GM18498 (cell line): ENCODE measurements around the gene METTL23.

Experiments used
- ATAC-seq: cut with Tn5 transposase; IDR thresholded peaks from one replicate; pipeline ENCODE4 v1.9.1; 2021; ENCODE audit warnings: mild to moderate bottlenecking, moderate library complexity; ENCODE audit not compliant: unreplicated experiment

METTL23 gene

GRCh38 chr17:76755285-76755684, 28.6 kb downstream of the METTL23 start:
- ATAC-seq: no peak

GRCh38 chr17:76757256-76757655, 30.6 kb downstream of the METTL23 start:
- no peak for ATAC-seq

DNA sequence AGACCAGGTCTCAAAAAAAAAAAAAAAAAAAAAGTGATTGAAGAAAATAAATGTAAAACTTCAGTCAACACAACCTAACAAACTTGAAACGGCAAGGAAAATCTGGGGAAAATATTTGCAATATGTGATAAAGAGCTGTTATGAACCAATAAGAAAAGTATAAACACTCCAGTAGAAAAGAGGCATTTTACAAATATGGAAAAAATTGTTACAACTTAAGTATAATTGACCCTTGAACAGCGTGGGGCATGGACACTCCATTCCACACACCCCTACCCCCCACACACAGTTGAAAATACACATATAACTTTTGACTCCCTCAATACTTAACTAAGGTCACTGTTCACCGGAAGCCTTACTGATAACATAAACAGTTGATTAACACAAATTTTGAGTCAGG, 31.9 kb downstream of the METTL23 start:
- ATAC-seq: no peak

DNA sequence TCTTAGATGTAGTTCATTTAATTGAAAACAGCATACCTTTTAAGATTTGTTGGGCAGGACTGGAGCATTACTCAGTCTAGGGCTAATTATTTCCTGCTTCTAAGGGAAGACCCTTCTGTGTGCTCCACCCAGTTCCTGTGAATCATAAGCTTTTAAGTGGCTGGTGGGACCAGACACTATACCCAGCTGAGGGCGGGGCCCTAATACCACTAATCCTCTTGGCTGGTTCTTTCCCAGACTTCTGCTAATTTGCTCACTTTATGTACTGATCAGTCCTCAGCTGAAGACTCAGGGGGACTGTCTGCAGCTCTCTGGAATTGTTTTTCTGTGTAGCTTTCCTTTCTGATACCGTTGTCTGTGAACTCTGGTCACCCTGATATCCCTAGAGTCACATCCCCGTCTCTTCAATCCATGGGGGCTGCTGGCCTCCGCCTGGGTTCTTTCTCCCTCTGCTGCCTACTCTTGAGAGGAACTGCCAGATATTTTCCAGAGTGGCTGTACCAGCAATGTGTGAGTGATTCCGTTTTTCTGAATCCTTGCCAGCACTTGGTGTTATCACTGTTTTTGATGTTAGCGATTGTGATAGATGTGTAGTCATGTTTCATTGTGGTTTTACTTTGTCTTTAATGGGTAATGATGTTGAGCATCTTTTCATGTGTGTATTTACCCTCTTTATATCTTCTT, 46.3 kb downstream of the METTL23 start:
- ATAC-seq: no peak

DNA sequence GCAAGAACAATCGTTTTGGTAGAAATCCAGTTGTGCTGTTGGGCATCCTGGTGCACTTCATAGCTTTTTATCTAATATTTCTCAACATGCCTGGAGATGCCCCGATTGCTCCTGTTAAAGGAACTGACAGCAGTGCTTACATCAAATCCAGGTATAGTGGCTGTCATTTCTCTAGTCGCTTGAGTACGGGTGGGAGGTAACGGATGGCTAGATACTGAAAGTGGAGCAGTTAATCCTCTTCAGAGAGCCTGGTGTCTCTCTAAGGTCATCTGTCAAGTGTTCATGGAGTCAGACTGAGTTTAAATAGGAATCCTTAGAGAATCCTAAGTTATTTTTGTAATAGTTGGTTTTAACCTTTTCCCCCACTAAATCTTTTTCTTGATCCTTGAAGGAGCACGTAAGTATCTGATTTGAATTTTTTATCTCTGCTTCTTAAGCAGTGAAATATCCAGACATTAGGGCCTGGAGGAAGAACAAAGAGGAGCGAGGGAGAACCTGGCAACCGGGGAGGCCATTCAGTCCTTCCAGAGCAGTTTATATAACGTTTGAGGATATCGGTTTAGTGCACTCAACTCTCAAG, 48.5 kb downstream of the METTL23 start:
- ATAC-seq: no peak

- ATAC-seq: no peak
Measured at GRCh38 chr17:76781056-76781982, 54.7 kb downstream of the METTL23 start.

DNA sequence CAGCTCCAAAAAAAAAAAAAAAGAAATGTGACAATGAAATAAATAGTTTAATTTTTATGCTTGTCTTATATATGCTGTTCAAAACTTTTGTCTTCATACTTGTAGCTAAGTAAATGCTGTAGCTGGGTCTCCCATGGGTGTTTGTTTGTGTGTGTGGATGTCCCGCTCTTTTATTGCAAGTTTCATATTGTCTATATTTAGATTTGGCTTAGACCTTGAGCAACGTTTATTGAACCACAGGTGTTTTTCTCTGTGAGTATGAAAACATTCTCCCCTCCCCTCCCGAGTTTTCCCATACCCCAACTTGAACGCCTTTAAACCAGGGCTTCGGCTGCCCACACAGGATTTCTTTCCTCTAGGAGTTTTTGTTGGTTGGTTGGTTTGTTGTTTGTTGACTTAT, 56.5 kb downstream of the METTL23 start:
- ATAC-seq: no peak
